VCaP (cell line): ENCODE results near the gene CCDC148.

Experiments used
- H3K27ac ChIP-seq: fragments of 450-650 bp; 2 replicates; pipeline ENCODE4 v1.5.1; 2017
- TF ChIP-seq, protein P1 (sequence below): fragments of 450-650 bp; conservative IDR thresholded peaks from 2 replicates; pipeline ENCODE4 v1.5.1; 2017; ENCODE audit warnings: mild to moderate bottlenecking, moderate library complexity

Gene CCDC148

DNA sequence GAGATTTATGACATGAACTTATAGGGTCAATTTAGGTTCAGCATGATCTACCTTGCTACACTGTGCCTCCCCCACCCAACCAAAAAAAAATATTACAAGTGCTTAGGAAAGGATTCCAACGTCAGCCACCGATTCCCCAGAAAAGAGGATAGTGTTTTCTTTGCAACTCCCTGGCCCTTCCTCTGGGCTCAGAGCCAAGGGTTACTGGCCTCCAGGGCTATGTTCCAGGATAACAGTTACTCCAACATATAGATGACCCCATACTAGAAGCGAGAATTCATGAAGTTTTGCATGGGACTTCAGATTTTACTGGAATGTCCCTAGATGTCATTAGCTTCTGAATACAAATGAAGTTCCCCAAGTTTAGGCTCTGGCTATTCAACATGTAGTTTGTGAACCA lies 182.8 kb downstream of the CCDC148 start:
- TF ChIP-seq, protein P1, sequence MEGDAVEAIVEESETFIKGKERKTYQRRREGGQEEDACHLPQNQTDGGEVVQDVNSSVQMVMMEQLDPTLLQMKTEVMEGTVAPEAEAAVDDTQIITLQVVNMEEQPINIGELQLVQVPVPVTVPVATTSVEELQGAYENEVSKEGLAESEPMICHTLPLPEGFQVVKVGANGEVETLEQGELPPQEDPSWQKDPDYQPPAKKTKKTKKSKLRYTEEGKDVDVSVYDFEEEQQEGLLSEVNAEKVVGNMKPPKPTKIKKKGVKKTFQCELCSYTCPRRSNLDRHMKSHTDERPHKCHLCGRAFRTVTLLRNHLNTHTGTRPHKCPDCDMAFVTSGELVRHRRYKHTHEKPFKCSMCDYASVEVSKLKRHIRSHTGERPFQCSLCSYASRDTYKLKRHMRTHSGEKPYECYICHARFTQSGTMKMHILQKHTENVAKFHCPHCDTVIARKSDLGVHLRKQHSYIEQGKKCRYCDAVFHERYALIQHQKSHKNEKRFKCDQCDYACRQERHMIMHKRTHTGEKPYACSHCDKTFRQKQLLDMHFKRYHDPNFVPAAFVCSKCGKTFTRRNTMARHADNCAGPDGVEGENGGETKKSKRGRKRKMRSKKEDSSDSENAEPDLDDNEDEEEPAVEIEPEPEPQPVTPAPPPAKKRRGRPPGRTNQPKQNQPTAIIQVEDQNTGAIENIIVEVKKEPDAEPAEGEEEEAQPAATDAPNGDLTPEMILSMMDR, result no peak
- H3K27ac ChIP-seq, result no peak overlapping the region

DNA sequence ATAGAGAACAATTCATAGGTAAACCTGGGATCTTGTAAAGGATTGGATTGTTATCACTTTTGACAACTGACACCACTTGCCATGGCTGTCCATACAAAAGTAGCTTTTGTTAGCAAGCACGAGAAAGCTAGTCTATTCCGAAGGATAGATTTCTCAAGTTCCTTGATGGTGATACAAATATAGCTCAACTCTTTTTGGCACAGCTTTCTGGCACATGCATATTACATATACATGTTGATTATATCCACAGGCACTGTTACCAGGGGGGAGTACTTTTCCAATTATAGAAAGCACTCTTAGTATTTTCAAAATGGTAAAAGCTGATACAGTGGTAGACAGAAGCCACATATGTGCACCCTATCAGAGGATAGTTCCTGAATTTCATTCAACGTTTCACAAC lies 186.0 kb downstream of the CCDC148 start:
- TF ChIP-seq, protein P1, result no peak
- no peak overlapping the region for H3K27ac ChIP-seq

DNA sequence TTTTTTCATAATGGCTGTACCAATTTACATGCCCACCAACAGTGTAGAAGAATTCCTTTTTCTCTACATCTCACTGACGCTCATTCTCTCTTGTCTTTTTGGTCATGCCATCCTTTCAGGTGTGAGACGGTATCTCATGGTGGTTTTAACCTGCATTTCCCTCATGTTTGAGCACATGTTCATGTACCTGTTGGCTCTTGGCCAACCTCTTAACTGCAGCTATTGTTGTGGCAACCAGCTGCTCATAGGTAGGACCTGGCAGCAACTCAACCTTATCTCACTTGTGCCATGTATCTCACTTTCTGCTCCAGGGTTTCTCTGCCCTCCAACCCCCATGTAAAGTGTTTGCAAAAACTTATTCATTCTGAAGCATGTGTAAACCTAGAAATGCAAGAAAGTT lies 187.4 kb downstream of the CCDC148 start:
- TF ChIP-seq, protein P1, result no peak
- H3K27ac ChIP-seq, result no peak overlapping the region

DNA sequence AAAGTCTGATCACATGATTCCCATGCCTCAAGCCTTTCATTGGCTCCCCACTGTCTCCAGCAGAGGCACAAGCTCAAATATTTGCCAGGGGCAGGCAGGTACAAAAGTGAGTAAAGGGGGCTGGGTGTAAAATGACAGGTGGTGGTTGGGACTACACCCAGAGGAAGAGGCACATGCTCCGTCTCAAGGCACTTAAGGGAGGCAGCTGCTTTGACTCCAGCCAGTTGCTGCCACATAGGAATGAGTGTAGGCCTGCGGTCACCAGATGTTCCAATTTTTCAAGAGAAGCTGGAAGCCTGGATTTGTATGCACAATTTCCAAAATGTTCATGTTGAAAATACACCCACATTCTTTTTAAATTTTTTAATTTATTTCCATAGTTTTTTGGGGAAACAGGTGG lies 190.4 kb downstream of the CCDC148 start:
- no peak overlapping the region for H3K27ac ChIP-seq
- TF ChIP-seq, protein P1, result no peak

DNA sequence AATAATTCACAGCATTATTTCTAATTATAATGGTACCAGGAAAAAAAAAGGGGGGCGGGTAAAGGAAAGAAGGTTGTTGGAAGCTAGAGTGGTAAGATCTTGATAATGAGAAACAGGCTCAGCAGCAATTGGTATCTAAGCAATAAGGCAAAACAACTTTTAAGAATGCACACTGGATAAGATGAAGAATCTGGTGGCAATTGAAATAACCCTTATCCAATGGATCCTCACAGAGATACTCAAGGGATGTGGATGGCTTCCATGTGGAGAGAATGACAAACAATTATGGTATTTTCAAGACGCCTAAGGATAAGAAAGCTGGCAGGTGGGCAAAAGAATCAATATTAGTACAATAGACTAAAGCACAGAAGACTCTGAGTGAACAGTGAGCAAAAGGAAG lies 201.3 kb downstream of the CCDC148 start:
- TF ChIP-seq, protein P1, result no peak
- H3K27ac ChIP-seq, result no peak overlapping the region

DNA sequence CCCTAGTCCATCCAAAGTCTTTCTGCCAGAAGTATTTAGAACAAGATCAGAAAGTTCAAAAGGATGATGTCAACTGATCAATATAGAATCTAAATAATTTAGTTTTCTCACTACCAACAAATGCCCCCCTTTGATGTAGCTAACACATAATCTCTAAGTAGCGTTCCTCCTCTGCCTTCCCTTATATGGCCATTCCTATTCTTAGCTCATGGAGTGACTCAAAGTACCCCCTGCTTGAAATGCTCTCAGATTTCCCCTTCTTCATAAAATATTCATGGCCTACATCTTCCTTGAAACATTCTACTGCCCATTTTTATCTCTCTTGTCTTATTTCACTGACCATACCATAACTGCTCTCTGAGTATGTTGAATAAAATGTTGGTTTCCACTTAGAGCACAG lies 203.4 kb downstream of the CCDC148 start:
- no peak overlapping the region for H3K27ac ChIP-seq
- TF ChIP-seq, protein P1, result no peak

DNA sequence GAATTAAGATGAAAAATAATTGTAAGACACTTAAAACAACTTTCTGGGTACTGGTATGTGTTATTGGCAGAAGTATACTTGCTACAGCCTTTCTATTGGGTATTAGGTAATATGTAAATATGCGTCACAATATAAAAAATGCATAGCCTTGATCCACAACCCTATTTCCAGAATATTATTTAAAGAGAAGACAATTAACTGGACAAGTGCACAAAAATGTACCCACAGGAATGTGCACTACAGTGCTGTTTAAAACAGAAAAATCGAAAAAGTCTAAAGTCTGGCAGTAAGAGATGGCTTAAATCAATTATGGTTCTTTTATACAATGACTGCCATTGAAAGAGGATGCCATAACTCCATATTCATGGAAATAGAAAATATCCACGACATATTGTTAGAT lies 205.2 kb downstream of the CCDC148 start:
- TF ChIP-seq, protein P1, result no peak

DNA sequence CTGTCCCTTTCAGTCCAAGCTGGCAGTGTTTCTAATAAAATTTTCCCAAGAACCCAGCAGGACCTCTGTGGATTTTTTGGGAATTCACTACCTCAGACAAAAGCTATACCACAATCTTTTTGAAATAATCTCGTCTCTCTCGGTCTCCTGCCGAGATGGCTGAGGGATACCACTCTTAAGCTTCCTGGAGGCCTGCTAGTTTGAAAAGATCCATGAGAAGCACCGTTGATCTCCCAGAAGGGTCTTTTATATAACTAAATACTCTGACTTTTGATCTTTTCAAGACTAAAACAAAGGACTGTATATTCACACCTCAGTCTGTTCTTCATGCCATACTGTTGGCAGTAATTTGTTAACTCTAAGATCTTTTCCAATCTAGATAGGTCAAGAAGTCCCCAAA lies 213.2 kb downstream of the CCDC148 start:
- TF ChIP-seq, protein P1, result no peak
- no peak overlapping the region for H3K27ac ChIP-seq

More for the DNA sequence above, 205.2 kb downstream of the CCDC148 start:
- H3K27ac ChIP-seq, result no peak overlapping the region
